SW480 (cell line): ENCODE results near the gene CHEK1.
"Not testable (repeated sequence)": the region's sequence is repeated elsewhere in the genome, so short reads cannot be mapped to it uniquely, and the experiment has no call there.

ENCODE experiments used
- DNase-seq: peaks from one replicate; pipeline ENCODE4 v3.0.0-alpha.2; 2016; ENCODE audit warnings: low spot score

Gene CHEK1

DNA sequence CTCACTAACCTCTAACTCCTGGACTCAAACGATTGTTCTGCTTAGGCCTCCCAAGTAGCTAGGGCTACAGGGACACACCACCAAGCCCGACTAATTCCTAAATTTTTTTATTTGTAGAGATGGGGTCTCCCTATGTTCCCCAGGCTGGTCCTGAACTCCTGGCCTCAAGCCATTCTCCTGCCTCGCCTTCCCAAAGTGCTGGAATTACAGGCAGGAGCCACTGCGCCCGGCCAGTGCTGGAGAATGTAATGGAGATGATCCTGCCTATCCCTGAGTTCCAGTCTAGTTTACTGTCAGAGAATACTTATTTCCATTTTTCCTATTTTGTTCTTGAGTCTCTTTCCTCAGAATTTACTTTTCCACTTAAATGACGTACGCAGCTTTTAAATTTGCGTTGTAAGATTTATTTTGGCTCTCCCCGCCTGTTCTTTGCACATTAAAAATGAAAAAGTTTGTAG lies at the start of gene CHEK1:
TSS of gene CHEK1 (plus strand) at position 408 of the 458 bp plus-strand sequence. CDS start 1,606 bp downstream, outside the sequence.
- DNase-seq, result no peak

GRCh38 chr11:125577181-125577580 lies 47.8 kb upstream of the CHEK1 start:
- DNase-seq, result not testable (repeated sequence)

- no peak for DNase-seq
These were observed 46.2 kb upstream of the CHEK1 start for GRCh38 chr11:125578783-125579182.

DNA sequence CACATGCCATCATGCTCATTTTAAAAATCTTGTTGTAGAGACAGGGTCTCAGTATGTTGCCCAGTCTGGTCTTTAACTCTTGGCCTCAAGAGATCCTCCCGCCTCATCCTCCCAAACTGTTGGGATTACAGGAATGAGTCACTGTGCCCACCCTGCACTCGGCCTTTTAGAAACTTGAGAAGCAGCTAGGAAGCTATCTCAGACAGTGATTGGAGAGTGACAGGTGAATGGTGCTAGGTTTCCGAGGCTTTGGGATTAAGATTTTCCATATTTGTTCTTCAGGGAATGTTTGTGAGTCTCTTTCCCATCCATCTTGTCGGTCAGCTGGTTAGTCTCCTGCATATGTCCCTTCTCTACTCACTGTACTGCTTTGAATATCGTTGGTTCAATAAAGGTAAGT lies 45.2 kb upstream of the CHEK1 start:
- DNase-seq, result no peak

DNA sequence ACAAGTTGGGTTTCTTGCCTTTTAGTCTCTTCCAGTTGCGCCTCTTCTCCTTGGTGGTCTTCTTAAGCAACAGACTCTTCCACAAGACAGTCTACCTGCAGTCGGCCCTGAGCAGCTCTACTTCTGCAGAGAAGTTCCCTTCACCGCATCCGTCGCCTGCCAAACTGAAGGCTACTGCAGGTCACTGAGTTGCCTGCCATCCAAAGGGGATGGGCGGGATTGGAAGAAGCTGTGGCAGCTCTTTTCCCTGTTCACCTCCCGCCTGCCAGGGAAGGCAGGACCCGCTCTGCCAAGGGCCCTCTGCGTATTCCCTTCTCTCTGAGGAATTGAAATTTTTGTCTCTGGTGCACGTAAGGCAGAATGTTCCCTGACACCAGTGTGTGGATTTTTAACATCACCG lies 41.5 kb upstream of the CHEK1 start:
- no peak for DNase-seq

- DNase-seq, result no peak
These were observed 39.5 kb upstream of the CHEK1 start for GRCh38 chr11:125585487-125585886.

GRCh38 chr11:125586623-125587022 lies 38.3 kb upstream of the CHEK1 start:
- DNase-seq, result no peak

DNA sequence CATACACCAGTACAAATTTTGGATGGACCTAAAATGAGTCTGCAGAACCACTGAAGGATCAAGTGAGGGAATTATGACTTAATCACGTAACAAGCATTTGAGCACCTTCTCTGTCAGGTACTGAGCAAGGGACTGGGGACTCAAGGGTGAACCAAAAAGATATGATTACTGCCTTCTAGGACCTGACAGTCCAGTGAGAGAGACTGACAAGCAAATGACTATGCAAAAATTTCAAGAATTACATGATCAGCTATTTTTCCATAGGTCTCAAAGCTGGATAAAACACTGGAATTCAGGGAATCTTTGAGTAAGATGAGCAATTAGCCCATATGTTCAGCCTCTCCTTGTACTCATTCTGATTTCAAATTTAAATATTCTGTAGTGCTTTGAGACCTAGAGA lies 37.5 kb upstream of the CHEK1 start:
- no peak for DNase-seq

- DNase-seq, result peak; percentile 10
These were observed 36.5 kb upstream of the CHEK1 start for GRCh38 chr11:125588505-125588904.

- peak; percentile 36 for DNase-seq
These were observed 33.2 kb upstream of the CHEK1 start for GRCh38 chr11:125591649-125592304.

DNA sequence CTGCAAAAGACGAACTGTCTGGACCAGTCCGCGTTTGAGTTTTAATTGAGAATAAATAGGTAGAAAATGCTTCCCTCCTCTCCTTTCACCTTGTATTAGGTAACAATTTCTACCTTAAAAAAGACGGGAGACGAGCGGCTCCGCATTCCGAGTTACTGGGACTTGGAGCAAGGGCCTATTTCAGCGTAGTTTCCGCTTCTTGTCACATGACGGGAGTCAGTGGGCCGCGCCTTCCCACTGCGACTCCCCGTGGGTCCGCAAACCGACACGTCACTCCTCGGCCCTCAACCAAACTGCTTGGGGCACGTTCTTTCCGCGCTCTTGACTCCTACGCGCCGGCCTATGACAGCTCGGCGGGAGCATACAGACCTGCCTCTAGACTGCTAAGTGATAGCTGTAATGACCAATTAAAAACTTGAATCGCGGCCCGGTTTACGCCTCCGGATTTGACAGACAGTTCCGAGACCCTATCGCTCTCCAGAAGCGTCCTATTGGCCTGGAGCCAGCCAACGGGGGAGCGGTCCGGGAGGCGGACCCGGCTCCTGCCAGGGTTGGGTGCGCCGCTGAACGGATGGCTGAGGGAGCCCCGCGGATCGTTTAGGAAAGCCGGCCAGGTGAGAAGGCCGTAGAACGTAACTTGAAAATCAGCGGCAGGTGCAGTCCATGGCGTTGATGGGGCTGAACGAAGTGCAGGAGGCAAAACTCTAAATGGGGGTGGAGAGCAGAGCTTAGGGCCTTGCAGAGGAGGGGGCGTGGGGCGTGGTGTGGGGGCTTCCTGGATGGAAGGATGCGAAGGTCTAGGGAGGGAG lies 32.5 kb upstream of the CHEK1 start, which contains the start of gene STT3A:
TSS of gene STT3A (plus strand) at position 548 of the 809 bp plus-strand sequence. CDS start 3,064 bp downstream, outside the sequence.
- DNase-seq, result peak; percentile 100

- DNase-seq, result peak; percentile 56
These were observed 31.7 kb upstream of the CHEK1 start for GRCh38 chr11:125593114-125593820.

DNA sequence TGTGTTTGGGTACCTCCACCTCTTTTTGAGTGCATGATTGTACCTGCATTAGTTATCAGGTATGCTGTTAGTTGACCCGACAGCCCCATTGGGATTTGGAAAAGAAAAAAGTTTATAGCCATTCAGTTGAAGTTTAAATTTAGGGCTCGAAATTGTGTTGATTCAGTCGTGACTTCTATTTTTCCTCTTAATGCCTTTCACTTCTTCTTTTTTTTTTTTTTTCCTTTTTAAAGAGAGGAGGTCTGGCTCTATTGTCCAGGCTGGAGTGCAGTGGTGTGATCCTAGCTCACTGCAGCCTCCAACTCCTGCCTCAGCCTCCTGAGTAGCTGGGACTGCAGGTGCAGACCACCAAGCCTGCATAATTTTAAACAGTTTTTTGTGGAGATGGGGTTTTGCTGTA lies 30.0 kb upstream of the CHEK1 start:
- DNase-seq, result no peak

GRCh38 chr11:125600663-125601062 lies 24.3 kb upstream of the CHEK1 start:
- DNase-seq, result no peak

- DNase-seq, result no peak
These were observed 21.8 kb upstream of the CHEK1 start for GRCh38 chr11:125603207-125603606.

GRCh38 chr11:125605417-125605816 lies 19.5 kb upstream of the CHEK1 start:
- DNase-seq, result no peak

GRCh38 chr11:125609545-125609944 lies 15.4 kb upstream of the CHEK1 start:
- no peak for DNase-seq

- no peak for DNase-seq
These were observed 6.6 kb upstream of the CHEK1 start for GRCh38 chr11:125618383-125618782.

DNA sequence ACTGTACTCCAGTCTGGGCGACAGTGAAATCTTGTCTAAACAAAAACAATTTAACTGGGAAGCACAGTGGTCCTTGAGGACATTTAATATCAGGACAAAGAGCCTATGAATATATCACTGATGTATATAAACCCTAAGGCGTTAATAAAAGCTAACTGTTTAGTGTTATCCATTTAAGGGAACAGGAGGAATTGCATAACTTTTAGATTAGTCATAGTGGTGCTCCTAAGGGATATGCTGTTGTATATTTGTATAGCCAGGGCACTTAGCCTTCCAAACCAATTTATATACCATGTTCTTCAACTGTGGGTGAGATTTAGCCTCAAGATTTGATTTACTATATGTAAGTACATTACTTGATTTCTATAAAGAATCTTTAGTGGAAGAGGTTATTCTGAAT lies 3.0 kb upstream of the CHEK1 start:
- peak; percentile 53 for DNase-seq

GRCh38 chr11:125623064-125623463 lies 1.9 kb upstream of the CHEK1 start:
- DNase-seq, result no peak

GRCh38 chr11:125625225-125625629 lies 264 bp downstream of the CHEK1 start:
- DNase-seq, result no peak

GRCh38 chr11:125625630-125626287 lies 796 bp downstream of the CHEK1 start:
- peak; percentile 91 for DNase-seq
